Trophoblast cell (in vitro differentiated cells and primary cell): Measurements from ENCODE around the gene IZUMO4.
"Not testable (repeated sequence)": the region's sequence is repeated elsewhere in the genome, so short reads cannot be mapped to it uniquely, and the experiment has no call there.

Experiments
- DNase-seq, 2 donors: peaks; one replicate each; pipeline ENCODE4 v3.0.0-alpha.2; 2016
- H2AFZ ChIP-seq: 2 replicates; pipeline ENCODE4 v1.6.1; 2013; ENCODE audit warnings: low read length, moderate library complexity, mild to moderate bottlenecking; ENCODE audit not compliant: insufficient read depth, poor library complexity
- H2AK5ac ChIP-seq: 2 replicates; pipeline ENCODE4 v1.6.1; 2013; ENCODE audit warnings: mild to moderate bottlenecking, low read length
- H2BK120ac ChIP-seq: 2 replicates; pipeline ENCODE4 v1.6.1; 2013; ENCODE audit warnings: low read length, mild to moderate bottlenecking, moderate library complexity; ENCODE audit not compliant: insufficient read depth, poor library complexity
- H2BK12ac ChIP-seq: 2 replicates; pipeline ENCODE4 v1.6.1; 2013; ENCODE audit warnings: mild to moderate bottlenecking, low read length, moderate library complexity
- H2BK5ac ChIP-seq: 2 replicates; pipeline ENCODE4 v1.6.1; 2013; ENCODE audit warnings: low read length, low read depth, moderate library complexity, mild to moderate bottlenecking; ENCODE audit not compliant: poor library complexity
- H3K14ac ChIP-seq: 2 replicates; pipeline ENCODE4 v1.6.1; 2013; ENCODE audit warnings: mild to moderate bottlenecking, low read length
- H3K18ac ChIP-seq: 2 replicates; pipeline ENCODE4 v1.6.1; 2013; ENCODE audit warnings: mild to moderate bottlenecking, low read length
- H3K23ac ChIP-seq: 2 replicates; pipeline ENCODE4 v1.6.1; 2013; ENCODE audit warnings: low read length
- H3K27ac ChIP-seq: 2 replicates; pipeline ENCODE4 v1.5.1; 2013; ENCODE audit warnings: low read depth, mild to moderate bottlenecking, inconsistent platforms, low read length, moderate library complexity
- H3K27me3 ChIP-seq: 2 replicates; pipeline ENCODE4 v1.6.1; 2013; ENCODE audit warnings: inconsistent platforms, mild to moderate bottlenecking, low read length, moderate library complexity; ENCODE audit not compliant: insufficient read depth
- H3K36me3 ChIP-seq, 2 experiments: 1 replicate in 1 of 2; 2 replicates in 1 of 2; pipeline ENCODE4 v1.6.1; 2013; ENCODE audit warnings: low read length in 2 of 2, mild to moderate bottlenecking in 2 of 2, moderate library complexity in 1 of 2; ENCODE audit not compliant: insufficient read depth in 2 of 2, control insufficient read depth in 1 of 2
- H3K4ac ChIP-seq: 2 replicates; pipeline ENCODE4 v1.6.1; 2013; ENCODE audit warnings: low read depth, mild to moderate bottlenecking, low read length, moderate library complexity
- H3K4me1 ChIP-seq, 2 experiments: 1 replicate in 1 of 2; 2 replicates in 1 of 2; pipeline ENCODE4 v1.6.1; 2013; ENCODE audit warnings: low read length in 2 of 2, mild to moderate bottlenecking in 2 of 2, moderate library complexity in 1 of 2; ENCODE audit not compliant: insufficient read depth in 2 of 2, control insufficient read depth in 1 of 2
- H3K4me2 ChIP-seq: 2 replicates; pipeline ENCODE4 v1.6.1; 2013; ENCODE audit warnings: inconsistent platforms, mild to moderate bottlenecking, low read length, moderate library complexity
- H3K4me3 ChIP-seq: 2 replicates; pipeline ENCODE4 v1.5.1; 2013; ENCODE audit warnings: mild to moderate bottlenecking, low read depth, low read length, inconsistent platforms
- H3K79me1 ChIP-seq: one replicate; pipeline ENCODE4 v1.6.1; 2013; ENCODE audit warnings: low read length
- H3K79me2 ChIP-seq: 2 replicates; pipeline ENCODE4 v1.6.1; 2013; ENCODE audit warnings: low read length, mild to moderate bottlenecking; ENCODE audit not compliant: control insufficient read depth, insufficient read depth, poor library complexity
- H3K9ac ChIP-seq: 2 replicates; pipeline ENCODE4 v1.6.1; 2013; ENCODE audit warnings: mild to moderate bottlenecking, low read length
- H3K9me3 ChIP-seq: 2 replicates; pipeline ENCODE4 v1.6.1; 2013; ENCODE audit warnings: low read depth, mild to moderate bottlenecking, control low read depth, inconsistent platforms, low read length; ENCODE audit not compliant: insufficient read depth
- H4K12ac ChIP-seq: 2 replicates; pipeline ENCODE4 v1.6.1; 2013; ENCODE audit warnings: low read depth, mild to moderate bottlenecking, low read length, moderate library complexity
- H4K8ac ChIP-seq: 2 replicates; pipeline ENCODE4 v1.6.1; 2013; ENCODE audit warnings: low read depth, mild to moderate bottlenecking, low read length, moderate library complexity
- H4K91ac ChIP-seq: one replicate; pipeline ENCODE4 v1.6.1; 2013; ENCODE audit warnings: low read depth, mild to moderate bottlenecking, low read length, moderate library complexity
- WGBS: extraction: QIAGEN DNeasy Blood & Tissue Kit; methylation state at CpG from one replicate; pipeline ENCODE4 v1.1.7; 2013; ENCODE audit warnings: missing lambda C conversion rate; ENCODE audit not compliant: insufficient read length, insufficient coverage; ENCODE audit errors: extremely low coverage; 5-methylcytosine and 5-hydroxymethylcytosine counted together

IZUMO4 gene

GRCh38 chr19:2129892-2130770 lies 33.4 kb downstream of the IZUMO4 start:
- no peak overlapping the region for H2BK5ac ChIP-seq
- no CpG with 5 or more reads among the region's 28 CpGs for WGBS
- no peak overlapping the region for H3K27ac ChIP-seq
- no peaks in the 10 kb centered on the region for H3K79me2 ChIP-seq
- no peak overlapping the region for H4K8ac ChIP-seq
- no peak overlapping the region for H3K9ac ChIP-seq
- no peaks in the 10 kb centered on the region for H3K4me1 ChIP-seq
- peak overlapping the region; percentile 16 for H3K4me3 ChIP-seq
- H3K9me3 ChIP-seq = peaks cover 7% of the 10 kb centered on the region
- H2BK120ac ChIP-seq = no peak overlapping the region
- H2AFZ ChIP-seq = no peak overlapping the region
- H4K91ac ChIP-seq = no peak overlapping the region
- no peak overlapping the region for H2BK12ac ChIP-seq
- H3K4me2 ChIP-seq = no peak overlapping the region
- no peak overlapping the region for H4K12ac ChIP-seq
- H3K18ac ChIP-seq = no peak overlapping the region
- H2AK5ac ChIP-seq = no peak overlapping the region
- DNase-seq = no peak
- H3K23ac ChIP-seq = no peak overlapping the region
- no peak overlapping the region for H3K4ac ChIP-seq
- no peaks in the 10 kb centered on the region for H3K27me3 ChIP-seq
- peaks cover 69 to 72% of the 10 kb centered on the region in 2 experiments for H3K36me3 ChIP-seq
- H3K14ac ChIP-seq = no peak overlapping the region
- H3K79me1 ChIP-seq = no peaks in the 10 kb centered on the region

GRCh38 chr19:2131012-2131975 lies 34.6 kb downstream of the IZUMO4 start:
- not testable (repeated sequence) for H3K4me1 ChIP-seq, H4K12ac ChIP-seq, H3K79me2 ChIP-seq, H2BK5ac ChIP-seq, H3K4me2 ChIP-seq, H3K18ac ChIP-seq, H2AK5ac ChIP-seq, H3K4ac ChIP-seq, H3K27me3 ChIP-seq, H3K9ac ChIP-seq, H4K8ac ChIP-seq, H3K4me3 ChIP-seq, H3K23ac ChIP-seq, H2AFZ ChIP-seq, H3K9me3 ChIP-seq, H3K27ac ChIP-seq, H2BK12ac ChIP-seq, H2BK120ac ChIP-seq, H4K91ac ChIP-seq, DNase-seq, H3K79me1 ChIP-seq, H3K14ac ChIP-seq
- no CpG with 5 or more reads among the region's 67 CpGs for WGBS
- peaks cover 72 to 73% of the 10 kb centered on the region in 2 experiments for H3K36me3 ChIP-seq

- Histone ChIP-seq H4K12ac (no peak overlapping the region), H3K36me3 (peaks cover 73 to 75% of the 10 kb centered on the region in 2 experiments), H4K91ac (no peak overlapping the region), H3K4me3 (no peak overlapping the region), H4K8ac (no peak overlapping the region), H2AK5ac (no peak overlapping the region), H2BK12ac (no peak overlapping the region), H3K79me1 (no peaks in the 10 kb centered on the region), H3K4me1 (no peaks in the 10 kb centered on the region), H3K4me2 (no peak overlapping the region), H3K79me2 (no peaks in the 10 kb centered on the region), H3K9me3 (peaks cover 8% of the 10 kb centered on the region), H3K14ac (no peak overlapping the region), H2BK5ac (no peak overlapping the region), H3K23ac (no peak overlapping the region), H3K18ac (no peak overlapping the region), H2BK120ac (no peak overlapping the region), H3K27ac (no peak overlapping the region), H3K4ac (peak overlapping the region; percentile 41), H3K27me3 (no peaks in the 10 kb centered on the region), H3K9ac (no peak overlapping the region), H2AFZ (no peak overlapping the region)
- no peak for DNase-seq
- WGBS = no CpG with 5 or more reads among the region's 14 CpGs
Observed at GRCh38 chr19:2132191-2132590, 35.5 kb downstream of the IZUMO4 start.

GRCh38 chr19:2132731-2133490 lies 36.2 kb downstream of the IZUMO4 start:
- H3K23ac ChIP-seq = no peak overlapping the region
- no peak overlapping the region for H2AK5ac ChIP-seq
- H2BK120ac ChIP-seq = no peak overlapping the region
- H3K18ac ChIP-seq = no peak overlapping the region
- H3K14ac ChIP-seq = no peak overlapping the region
- H4K12ac ChIP-seq = no peak overlapping the region
- H3K79me1 ChIP-seq = no peaks in the 10 kb centered on the region
- DNase-seq = no peak
- no peak overlapping the region for H3K4me2 ChIP-seq
- H3K4ac ChIP-seq = peak overlapping the region; percentile 41
- no peak overlapping the region for H3K4me3 ChIP-seq
- no peak overlapping the region for H2AFZ ChIP-seq
- H2BK12ac ChIP-seq = no peak overlapping the region
- H4K8ac ChIP-seq = no peak overlapping the region
- H3K9me3 ChIP-seq = peaks cover 8% of the 10 kb centered on the region
- H2BK5ac ChIP-seq = no peak overlapping the region
- WGBS = no CpG with 5 or more reads among the region's 19 CpGs
- H3K79me2 ChIP-seq = no peaks in the 10 kb centered on the region
- no peak overlapping the region for H4K91ac ChIP-seq
- H3K27ac ChIP-seq = no peak overlapping the region
- no peaks in the 10 kb centered on the region for H3K4me1 ChIP-seq
- H3K36me3 ChIP-seq = peaks cover 72 to 74% of the 10 kb centered on the region in 2 experiments
- H3K27me3 ChIP-seq = no peaks in the 10 kb centered on the region
- H3K9ac ChIP-seq = no peak overlapping the region
